Uterus (tissue), 4 donors: ENCODE results near the gene AOAH. TPM values are rescaled to one million over a fixed set of nuclear protein-coding genes. Genes with fewer than 3 reads are reported as not detected.
"Not testable (repeated sequence)": the region's sequence is repeated elsewhere in the genome, so short reads cannot be mapped to it uniquely, and the experiment has no call there.

ENCODE experiments used
- DNase-seq, 2 donors: peaks; one replicate each; pipeline ENCODE4 v3.0.0-alpha.2; 2019 to 2020
- H3K27ac ChIP-seq, 2 donors: fragments of 200-600 bp; sonication (generic); 1 replicate in 1 of 2; 2 replicates in 1 of 2; pipeline ENCODE4 v1.5.1; 2016 to 2018
- H3K27me3 ChIP-seq, 2 donors: fragments of 200-600 bp; sonication (generic); one replicate each; pipeline ENCODE4 v1.5.1; 2018 to 2019; ENCODE audit warnings: control low read depth in 1 of 2
- H3K36me3 ChIP-seq, 2 donors: fragments of 200-600 bp; sonication (generic); one replicate each; pipeline ENCODE4 v1.5.1; 2019; ENCODE audit warnings: control low read depth in 1 of 2
- H3K4me1 ChIP-seq, 2 donors: fragments of 200-600 bp; sonication (generic); one replicate each; pipeline ENCODE4 v1.5.1; 2018 to 2019; ENCODE audit warnings: control low read depth in 1 of 2
- H3K4me3 ChIP-seq, 2 donors: fragments of 200-600 bp; sonication (generic); 1 replicate in 1 of 2; 2 replicates in 1 of 2; pipeline ENCODE4 v1.5.1; 2018 to 2019; ENCODE audit warnings: mild to moderate bottlenecking in 1 of 2
- H3K9me3 ChIP-seq, 2 donors: fragments of 200-600 bp; sonication (generic); one replicate each; pipeline ENCODE4 v1.5.1; 2019; ENCODE audit warnings: control low read depth in 1 of 2
- POLR2A ChIP-seq, 2 donors: fragments of 450-650 bp; IDR thresholded peaks; one replicate each; pipeline ENCODE4 v1.6.1; 2016; ENCODE audit warnings: antibody characterized with exemption in 2 of 2, mild to moderate bottlenecking in 1 of 2, moderate library complexity in 1 of 2
- intact Hi-C: fragments of 100-400 bp; cut with DNase I; formaldehyde crosslinking; loops from one replicate; pipeline ENCODE4 v1.15.1; 2023; ENCODE audit warnings: low total_unique reads
- total RNA-seq, 4 donors: library from RNA; depleted of rRNA in 3 of 4; stranded (reverse); fragments of >200 nt in 3 of 4; gene quantifications; one replicate each; pipeline versions ENCODE4 v1.1.0 to v1.2.4, GENCODE V29; 2014 to 2023
- TF ChIP-seq, protein P1 (sequence below), 4 experiments: fragments of 200-600 bp in 2 of 4; fragments of 450-650 bp in 2 of 4; sonication (generic) in 2 of 4; IDR thresholded peaks; one replicate each; pipeline ENCODE4 v1.5.1; 2016 to 2019; ENCODE audit warnings: antibody characterized with exemption in 4 of 4, mild to moderate bottlenecking in 2 of 4, moderate library complexity in 1 of 4
- donor health status: DM: yes; HTN: yes; CAD: no.

Gene AOAH
- total RNA-seq, 4 donors from 2014 or later, result 5.5 to 60.9 (median 8.6) TPM

DNA sequence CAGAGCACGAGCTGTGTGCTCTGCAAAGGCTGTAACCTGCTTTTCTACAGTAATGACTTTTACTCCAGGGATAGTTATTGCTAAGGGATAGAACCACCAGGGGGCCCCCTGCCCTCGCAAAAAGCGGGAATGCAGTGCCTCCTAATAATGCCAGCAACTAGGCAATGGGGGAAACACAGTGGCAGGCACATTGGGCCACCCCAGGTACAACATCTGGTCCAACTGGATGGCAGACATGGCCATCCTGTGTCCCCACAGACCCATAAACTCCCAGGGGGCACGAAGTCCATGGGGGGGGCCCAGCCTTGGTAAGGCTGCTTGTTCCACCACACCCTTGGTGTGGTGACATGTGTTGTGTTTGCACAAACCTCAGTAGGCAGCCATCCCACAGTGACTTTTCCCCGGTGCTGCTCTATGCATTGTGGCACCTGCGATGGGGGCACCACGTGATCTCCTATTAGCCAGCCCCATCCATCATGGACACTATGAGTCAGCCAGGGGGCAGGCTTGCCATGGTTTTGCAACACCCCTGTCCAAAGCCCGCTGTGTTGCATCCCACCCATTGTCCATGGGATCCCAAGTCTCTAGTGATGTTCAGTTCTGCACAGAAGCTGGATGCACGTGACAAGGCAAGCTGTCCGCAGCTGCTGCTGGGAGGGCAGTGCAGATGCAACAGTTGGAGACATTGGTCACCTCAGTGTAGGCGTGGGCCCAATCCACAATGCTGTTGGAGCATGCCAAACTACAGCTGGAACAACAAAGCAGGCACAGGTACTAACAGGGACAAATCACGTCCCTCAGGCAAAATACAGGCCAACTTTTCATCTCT is 250.6 kb downstream of the AOAH start:
- Histone ChIP-seq H3K4me3 (no peak overlapping the region), H3K36me3 (no peaks in the 10 kb centered on the region), H3K4me1 (no peaks in the 10 kb centered on the region), H3K27me3 (no peaks in the 10 kb centered on the region), H3K27ac (no peak overlapping the region), H3K9me3 (no peaks in the 10 kb centered on the region)
- intact Hi-C loops, result no loop called here
- no peak for DNase-seq
- TF ChIP-seq, protein P1, sequence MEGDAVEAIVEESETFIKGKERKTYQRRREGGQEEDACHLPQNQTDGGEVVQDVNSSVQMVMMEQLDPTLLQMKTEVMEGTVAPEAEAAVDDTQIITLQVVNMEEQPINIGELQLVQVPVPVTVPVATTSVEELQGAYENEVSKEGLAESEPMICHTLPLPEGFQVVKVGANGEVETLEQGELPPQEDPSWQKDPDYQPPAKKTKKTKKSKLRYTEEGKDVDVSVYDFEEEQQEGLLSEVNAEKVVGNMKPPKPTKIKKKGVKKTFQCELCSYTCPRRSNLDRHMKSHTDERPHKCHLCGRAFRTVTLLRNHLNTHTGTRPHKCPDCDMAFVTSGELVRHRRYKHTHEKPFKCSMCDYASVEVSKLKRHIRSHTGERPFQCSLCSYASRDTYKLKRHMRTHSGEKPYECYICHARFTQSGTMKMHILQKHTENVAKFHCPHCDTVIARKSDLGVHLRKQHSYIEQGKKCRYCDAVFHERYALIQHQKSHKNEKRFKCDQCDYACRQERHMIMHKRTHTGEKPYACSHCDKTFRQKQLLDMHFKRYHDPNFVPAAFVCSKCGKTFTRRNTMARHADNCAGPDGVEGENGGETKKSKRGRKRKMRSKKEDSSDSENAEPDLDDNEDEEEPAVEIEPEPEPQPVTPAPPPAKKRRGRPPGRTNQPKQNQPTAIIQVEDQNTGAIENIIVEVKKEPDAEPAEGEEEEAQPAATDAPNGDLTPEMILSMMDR (IDR thresholded peaks at IDR 0.05), result no peak
- no peak for TF ChIP-seq POLR2A (IDR thresholded peaks at IDR 0.05)

DNA sequence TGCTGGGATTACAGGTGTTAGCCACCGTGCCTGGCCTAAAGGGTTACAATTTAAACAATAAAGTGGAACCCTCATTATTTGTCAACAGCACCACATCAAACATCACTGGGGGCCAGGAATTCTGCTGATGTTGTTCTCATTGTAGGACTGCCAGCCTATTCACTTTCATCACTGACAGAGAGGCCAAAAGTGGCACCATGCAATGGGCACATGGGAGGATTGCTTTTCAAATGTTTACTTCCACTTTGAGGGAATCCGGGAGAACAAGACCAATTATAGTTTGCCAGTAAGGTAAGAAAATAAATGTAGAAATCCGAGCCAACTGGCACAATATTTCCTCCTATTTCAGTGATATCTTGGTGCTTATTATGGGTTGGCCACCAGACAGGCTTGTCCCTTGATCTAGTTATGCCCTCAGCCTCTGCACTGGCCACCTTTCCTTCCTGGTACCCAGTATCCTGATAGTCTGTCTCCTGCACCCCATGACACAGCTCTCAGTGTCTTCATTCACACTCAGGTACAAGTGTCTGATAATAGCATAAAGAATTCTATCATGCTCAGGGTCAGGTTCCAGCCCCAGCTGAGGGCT is 252.1 kb downstream of the AOAH start:
- Histone ChIP-seq H3K4me3 (no peak overlapping the region), H3K9me3 (no peaks in the 10 kb centered on the region), H3K4me1 (no peaks in the 10 kb centered on the region), H3K27me3 (no peaks in the 10 kb centered on the region), H3K36me3 (no peaks in the 10 kb centered on the region), H3K27ac (no peak overlapping the region)
- intact Hi-C loops, result no loop called here
- TF ChIP-seq, protein P1 (IDR thresholded peaks at IDR 0.05), result no peak
- no peak for TF ChIP-seq POLR2A (IDR thresholded peaks at IDR 0.05)
- no peak for DNase-seq

DNA sequence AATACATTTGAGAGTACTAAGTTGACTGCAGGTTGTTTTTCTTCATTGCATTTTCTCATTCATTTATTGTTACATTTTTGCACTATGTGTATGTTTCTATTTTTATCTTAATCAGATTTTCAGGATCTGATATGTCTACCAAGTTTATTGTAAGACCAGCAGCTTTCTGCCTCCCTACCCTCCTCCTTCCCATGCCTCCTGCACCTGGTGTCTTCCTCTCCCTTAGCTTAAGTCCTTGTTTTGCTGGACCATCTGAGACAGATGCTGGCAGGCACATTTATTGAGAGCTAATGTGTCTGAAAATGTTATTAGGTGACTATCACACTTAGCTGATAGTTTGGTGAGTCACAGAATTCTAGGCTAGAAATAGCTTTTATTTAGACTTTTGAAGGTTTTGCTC is 255.1 kb downstream of the AOAH start:
- no peak for DNase-seq
- H3K27me3 ChIP-seq, result no peaks in the 10 kb centered on the region
- H3K9me3 ChIP-seq, result no peaks in the 10 kb centered on the region
- no peaks in the 10 kb centered on the region for H3K4me1 ChIP-seq
- TF ChIP-seq, protein P1 (IDR thresholded peaks at IDR 0.05), result no peak
- no peak for TF ChIP-seq POLR2A (IDR thresholded peaks at IDR 0.05)
- H3K27ac ChIP-seq, result no peak overlapping the region
- no peaks in the 10 kb centered on the region for H3K36me3 ChIP-seq
- H3K4me3 ChIP-seq, result no peak overlapping the region
- intact Hi-C loops, result no loop called here

DNA sequence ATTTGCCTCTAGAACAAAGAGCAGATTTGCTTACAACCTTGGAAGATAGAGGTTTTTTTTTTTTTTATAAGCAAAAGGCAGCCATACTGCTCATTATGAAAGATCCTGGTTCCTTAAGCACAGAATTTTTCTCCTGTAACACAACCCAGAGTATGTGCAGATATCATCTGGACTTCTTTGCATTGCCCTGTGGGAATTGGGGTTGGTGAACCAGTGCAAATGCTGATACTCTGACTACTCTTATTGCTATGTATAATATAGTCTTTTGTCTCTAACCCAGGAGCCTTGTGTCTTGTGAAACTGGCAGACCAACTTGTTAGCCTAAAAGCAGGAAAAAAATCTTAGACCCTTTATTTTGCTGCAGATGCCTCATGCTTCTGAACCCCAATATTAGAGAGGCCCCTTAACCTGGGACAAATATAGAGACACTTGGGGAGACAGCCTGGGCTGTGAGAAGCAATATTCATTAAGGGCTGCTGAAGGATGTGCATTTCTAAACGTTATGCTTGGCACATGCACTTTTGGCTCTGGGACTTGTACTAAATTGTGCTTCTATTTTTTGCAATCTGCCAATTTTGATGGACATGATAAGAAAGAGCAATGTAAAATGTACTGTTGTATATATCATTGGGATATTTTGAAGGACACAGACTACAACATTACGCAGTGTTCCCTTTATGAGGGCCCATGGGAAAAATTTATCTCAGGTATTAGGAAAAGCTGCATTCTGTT is 255.8 kb downstream of the AOAH start:
- intact Hi-C loops, result no loop called here
- no peaks in the 10 kb centered on the region for H3K27me3 ChIP-seq
- H3K27ac ChIP-seq, result no peak overlapping the region
- DNase-seq, result no peak
- no peak overlapping the region for H3K4me3 ChIP-seq
- no peaks in the 10 kb centered on the region for H3K4me1 ChIP-seq
- no peaks in the 10 kb centered on the region for H3K9me3 ChIP-seq
- no peaks in the 10 kb centered on the region for H3K36me3 ChIP-seq
- TF ChIP-seq, protein P1 (IDR thresholded peaks at IDR 0.05), result no peak
- TF ChIP-seq POLR2A (IDR thresholded peaks at IDR 0.05), result no peak

DNA sequence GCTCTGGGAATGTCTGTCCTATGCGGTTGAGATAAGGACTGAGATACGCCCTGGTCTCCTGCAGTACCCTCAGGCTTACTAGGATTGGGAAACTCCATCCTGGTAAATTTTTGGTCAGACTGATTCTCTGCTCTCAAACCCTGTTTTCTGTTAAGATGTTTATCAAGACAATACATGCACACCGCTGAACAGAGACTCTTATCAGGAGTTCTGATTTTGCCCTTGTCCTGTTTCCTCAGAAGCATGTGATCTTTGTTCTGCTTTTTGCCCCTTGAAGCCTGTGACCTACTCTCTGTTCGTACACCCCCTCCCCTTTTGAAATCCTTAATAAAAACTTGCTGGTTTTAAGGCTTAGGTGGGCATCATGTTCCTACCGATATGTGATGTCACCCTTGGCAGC is 258.3 kb downstream of the AOAH start:
- H3K36me3 ChIP-seq, DNase-seq, H3K9me3 ChIP-seq, intact Hi-C loops, H3K27me3 ChIP-seq, H3K4me1 ChIP-seq, H3K27ac ChIP-seq, H3K4me3 ChIP-seq: not testable (repeated sequence)
